GM12872 (cell line): ENCODE measurements around the gene MLN.

ENCODE experiments used
- TF ChIP-seq, protein P1 (sequence below): IDR thresholded peaks from 3 replicates; pipeline ENCODE4 v1.5.1; 2011; ENCODE audit warnings: low read depth, mild to moderate bottlenecking, low read length, moderate library complexity; ENCODE audit not compliant: insufficient read depth

The MLN gene

GRCh38 chr6:33765368-33765767 lies 38.4 kb downstream of the MLN start:
- TF ChIP-seq, protein P1, sequence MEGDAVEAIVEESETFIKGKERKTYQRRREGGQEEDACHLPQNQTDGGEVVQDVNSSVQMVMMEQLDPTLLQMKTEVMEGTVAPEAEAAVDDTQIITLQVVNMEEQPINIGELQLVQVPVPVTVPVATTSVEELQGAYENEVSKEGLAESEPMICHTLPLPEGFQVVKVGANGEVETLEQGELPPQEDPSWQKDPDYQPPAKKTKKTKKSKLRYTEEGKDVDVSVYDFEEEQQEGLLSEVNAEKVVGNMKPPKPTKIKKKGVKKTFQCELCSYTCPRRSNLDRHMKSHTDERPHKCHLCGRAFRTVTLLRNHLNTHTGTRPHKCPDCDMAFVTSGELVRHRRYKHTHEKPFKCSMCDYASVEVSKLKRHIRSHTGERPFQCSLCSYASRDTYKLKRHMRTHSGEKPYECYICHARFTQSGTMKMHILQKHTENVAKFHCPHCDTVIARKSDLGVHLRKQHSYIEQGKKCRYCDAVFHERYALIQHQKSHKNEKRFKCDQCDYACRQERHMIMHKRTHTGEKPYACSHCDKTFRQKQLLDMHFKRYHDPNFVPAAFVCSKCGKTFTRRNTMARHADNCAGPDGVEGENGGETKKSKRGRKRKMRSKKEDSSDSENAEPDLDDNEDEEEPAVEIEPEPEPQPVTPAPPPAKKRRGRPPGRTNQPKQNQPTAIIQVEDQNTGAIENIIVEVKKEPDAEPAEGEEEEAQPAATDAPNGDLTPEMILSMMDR = no peak

- TF ChIP-seq, protein P1 = no peak
These were observed 39.8 kb downstream of the MLN start for GRCh38 chr6:33764036-33764435.

DNA sequence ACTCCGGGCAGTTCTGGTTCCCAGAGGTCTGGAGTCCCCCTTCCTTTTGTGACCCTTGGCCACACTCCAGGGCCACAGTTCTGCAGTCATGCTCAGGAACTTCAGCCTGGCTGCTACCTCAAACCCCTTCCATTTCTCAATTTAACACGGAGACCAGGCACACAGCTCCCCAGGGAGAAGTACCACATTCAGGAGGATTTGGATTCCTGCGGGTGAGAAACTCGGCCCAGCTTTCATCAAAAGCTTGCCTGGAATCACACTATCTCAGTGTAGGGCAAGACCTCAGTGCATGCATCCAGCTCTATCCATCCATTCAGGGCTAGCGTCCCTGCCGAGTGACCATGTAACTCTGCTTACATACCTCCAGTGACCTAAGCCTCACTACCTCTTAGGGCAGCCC lies 40.3 kb downstream of the MLN start:
- TF ChIP-seq, protein P1 = no peak

GRCh38 chr6:33762713-33763112 lies 41.1 kb downstream of the MLN start:
- TF ChIP-seq, protein P1 = no peak

GRCh38 chr6:33761922-33762629 lies 41.7 kb downstream of the MLN start:
- TF ChIP-seq, protein P1 = peak; percentile 79

DNA sequence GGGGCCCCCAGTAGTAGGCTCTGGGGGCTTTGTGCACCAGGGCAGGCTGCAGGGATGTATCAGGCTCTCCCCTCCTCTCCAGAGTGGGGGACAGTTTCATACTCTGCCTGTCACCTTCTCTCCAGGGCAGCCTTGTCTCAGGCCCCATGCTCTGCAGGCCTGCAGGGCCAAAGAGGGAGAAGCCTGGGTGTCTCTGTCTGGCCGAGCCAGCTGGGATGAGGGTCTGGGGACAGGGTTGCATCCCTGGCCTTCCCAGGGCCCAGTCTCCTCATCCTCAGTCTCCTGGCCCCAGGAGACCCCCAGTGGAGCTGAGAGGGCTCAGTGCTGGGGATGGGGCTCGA lies 42.3 kb downstream of the MLN start:
- TF ChIP-seq, protein P1 = no peak

GRCh38 chr6:33759887-33760629 lies 43.7 kb downstream of the MLN start:
- TF ChIP-seq, protein P1 = no peak
